Measurements from ENCODE around the gene SERTAD4. TPM values are rescaled to one million over a fixed set of nuclear protein-coding genes. Genes with fewer than 3 reads are reported as not detected.

Gene SERTAD4
- total RNA-seq, 4 donors from 2014 or later = 6.4 to 8.8 (median 8.1) TPM

- intact Hi-C loops (cut with DNase I; ENCODE audit: low total_unique reads) = no loop called here
- H3K27me3 ChIP-seq = no peaks in the 10 kb centered on the region
- no peak for DNase-seq
- H3K4me1 ChIP-seq = no peaks in the 10 kb centered on the region
- H3K9me3 ChIP-seq = no peaks in the 10 kb centered on the region
- no peak overlapping the region for H3K4me3 ChIP-seq
- TF ChIP-seq CTCF (IDR thresholded peaks at IDR 0.05) (no peak), POLR2A (IDR thresholded peaks at IDR 0.05) (no peak)
- H3K27ac ChIP-seq = no peak overlapping the region
- no peaks in the 10 kb centered on the region for H3K36me3 ChIP-seq
Measured at GRCh38 chr1:210198840-210199239, 33.8 kb upstream of the SERTAD4 start.

- Histone ChIP-seq H3K9me3 (no peaks in the 10 kb centered on the region), H3K4me3 (no peak overlapping the region), H3K36me3 (no peaks in the 10 kb centered on the region), H3K4me1 (no peaks in the 10 kb centered on the region), H3K27ac (no peak overlapping the region), H3K27me3 (no peaks in the 10 kb centered on the region)
- TF ChIP-seq CTCF (IDR thresholded peaks at IDR 0.05) (peak; percentile 32 to 46 (median 40)), POLR2A (IDR thresholded peaks at IDR 0.05) (no peak)
- intact Hi-C loops (cut with DNase I; ENCODE audit: low total_unique reads) = no loop called here
- no peak for DNase-seq
Measured at GRCh38 chr1:210200124-210200736, 32.4 kb upstream of the SERTAD4 start.

GRCh38 chr1:210201681-210202080 lies 30.9 kb upstream of the SERTAD4 start:
- Histone ChIP-seq H3K27ac (no peak overlapping the region), H3K27me3 (no peaks in the 10 kb centered on the region), H3K9me3 (no peaks in the 10 kb centered on the region), H3K4me1 (no peaks in the 10 kb centered on the region), H3K36me3 (no peaks in the 10 kb centered on the region), H3K4me3 (no peak overlapping the region)
- intact Hi-C loops (cut with DNase I; ENCODE audit: low total_unique reads) = no loop called here
- no peak for DNase-seq
- TF ChIP-seq CTCF (IDR thresholded peaks at IDR 0.05) (no peak), POLR2A (IDR thresholded peaks at IDR 0.05) (no peak)

GRCh38 chr1:210207597-210208450 lies 24.8 kb upstream of the SERTAD4 start:
- TF ChIP-seq CTCF (IDR thresholded peaks at IDR 0.05) (no peak), POLR2A (IDR thresholded peaks at IDR 0.05) (no peak)
- H3K27me3 ChIP-seq = no peaks in the 10 kb centered on the region
- no peak for DNase-seq
- no peaks in the 10 kb centered on the region for H3K9me3 ChIP-seq
- no peaks in the 10 kb centered on the region for H3K4me1 ChIP-seq
- H3K36me3 ChIP-seq = no peaks in the 10 kb centered on the region
- no peak overlapping the region for H3K4me3 ChIP-seq
- intact Hi-C loops (cut with DNase I; ENCODE audit: low total_unique reads) = no loop called here
- no peak overlapping the region for H3K27ac ChIP-seq

- no peaks in the 10 kb centered on the region for H3K27me3 ChIP-seq
- H3K36me3 ChIP-seq = no peaks in the 10 kb centered on the region
- intact Hi-C loops (cut with DNase I; ENCODE audit: low total_unique reads) = no loop called here
- H3K27ac ChIP-seq = no peak overlapping the region
- no peak for DNase-seq
- H3K9me3 ChIP-seq = no peaks in the 10 kb centered on the region
- no peak for TF ChIP-seq POLR2A (IDR thresholded peaks at IDR 0.05)
- TF ChIP-seq CTCF (IDR thresholded peaks at IDR 0.05) = no peak
- no peaks in the 10 kb centered on the region for H3K4me1 ChIP-seq
- H3K4me3 ChIP-seq = no peak overlapping the region
Measured at GRCh38 chr1:210213335-210213734, 19.3 kb upstream of the SERTAD4 start.

Measured in uterus (tissue), 4 donors.